Right ventricle myocardium inferior (tissue), 1 donor: ENCODE data around the gene RNF114. TPM values are rescaled to one million over a fixed set of nuclear protein-coding genes. Genes with fewer than 3 reads are reported as not detected.

Experiments used
- ATAC-seq: fragments of 200-7000 bp; cut with Tn5 transposase; one replicate; pipeline ENCODE4 v1.9.1; 2020; ENCODE audit warnings: mild to moderate bottlenecking, moderate library complexity
- DNase-seq: peaks from one replicate; pipeline ENCODE4 v3.0.0; 2021; ENCODE audit errors: missing footprints
- intact Hi-C: fragments of 100-400 bp; cut with DNase I; formaldehyde crosslinking; loops from one replicate; pipeline ENCODE4 v1.11.0; 2022
- total RNA-seq: library from RNA; stranded (reverse); fragmentation: NEBNext Ultra II Directional; extraction: Animal tissue kit (Norgen Biotek cat#: 25700); gene quantifications from one replicate; pipeline ENCODE4 v1.2.1, GENCODE V29; 2021
- donor health status: DM: no; HTN: yes; CAD: no; lungs with severe emphysema.

Gene RNF114
- total RNA-seq, 1 donor from 2014 or later: 47.6 TPM

DNA sequence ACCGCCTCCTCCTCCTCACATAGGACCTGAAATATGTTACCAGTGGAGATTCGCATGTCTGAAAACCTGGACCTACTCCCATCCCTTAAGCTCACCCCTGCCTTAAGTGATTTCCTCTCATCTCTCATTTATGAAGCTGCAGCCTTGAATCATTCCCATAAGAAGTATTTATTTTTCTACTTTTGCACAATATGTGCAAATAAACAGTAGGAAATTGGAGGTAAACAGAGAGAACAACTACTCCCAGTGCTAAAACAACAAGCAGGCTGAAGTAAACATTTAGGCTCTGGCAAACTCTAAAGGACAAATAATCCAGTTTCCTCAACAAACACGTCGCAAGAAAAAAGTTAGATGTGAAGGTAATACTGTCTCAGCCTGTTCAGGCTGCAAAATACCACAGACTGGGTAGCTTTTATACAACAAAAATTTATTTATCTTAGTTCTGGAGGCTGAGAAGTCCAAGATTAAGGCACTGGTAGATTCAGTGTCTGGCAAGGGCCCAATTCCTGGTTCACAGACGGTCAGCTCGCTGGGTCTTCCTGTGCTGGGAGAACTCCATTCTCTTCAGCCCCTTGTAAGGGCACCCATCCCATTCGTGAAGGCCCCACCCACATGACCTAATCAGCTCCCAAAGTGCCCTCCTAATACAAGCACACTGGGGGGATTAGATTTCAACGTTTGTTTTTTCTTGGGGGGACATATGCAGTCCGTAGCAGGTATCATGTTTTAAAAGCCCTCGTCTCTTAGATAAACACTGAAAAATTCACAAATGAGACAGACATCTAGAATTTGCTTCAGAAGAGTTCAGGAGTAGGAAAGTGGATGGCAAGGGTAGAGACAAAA lies 36.4 kb upstream of the RNF114 start:
- DNase-seq: no peak
- intact Hi-C loops: no loop called here
- no peak for ATAC-seq

DNA sequence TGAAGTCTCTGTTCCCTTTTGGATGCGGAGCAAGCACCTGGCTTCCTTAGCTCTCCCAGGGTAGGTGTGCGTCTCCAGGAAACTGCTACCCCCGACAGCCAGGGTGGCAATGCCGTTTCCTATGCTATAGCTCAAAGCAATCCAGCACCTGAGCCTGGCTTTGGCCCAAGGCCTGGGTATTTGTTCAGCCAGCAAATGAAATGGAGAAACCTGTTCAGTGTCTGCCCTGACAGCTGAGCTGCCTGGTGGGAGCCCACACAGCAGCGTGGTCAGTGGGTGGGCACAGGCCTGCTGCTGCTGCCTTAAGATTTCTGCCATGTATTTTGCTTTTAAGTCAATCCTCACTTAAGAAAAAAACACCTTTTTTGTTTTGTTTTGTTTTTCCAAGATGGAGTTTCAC lies 34.6 kb upstream of the RNF114 start:
- no peak for ATAC-seq
- DNase-seq: no peak
- intact Hi-C loops: no loop called here

DNA sequence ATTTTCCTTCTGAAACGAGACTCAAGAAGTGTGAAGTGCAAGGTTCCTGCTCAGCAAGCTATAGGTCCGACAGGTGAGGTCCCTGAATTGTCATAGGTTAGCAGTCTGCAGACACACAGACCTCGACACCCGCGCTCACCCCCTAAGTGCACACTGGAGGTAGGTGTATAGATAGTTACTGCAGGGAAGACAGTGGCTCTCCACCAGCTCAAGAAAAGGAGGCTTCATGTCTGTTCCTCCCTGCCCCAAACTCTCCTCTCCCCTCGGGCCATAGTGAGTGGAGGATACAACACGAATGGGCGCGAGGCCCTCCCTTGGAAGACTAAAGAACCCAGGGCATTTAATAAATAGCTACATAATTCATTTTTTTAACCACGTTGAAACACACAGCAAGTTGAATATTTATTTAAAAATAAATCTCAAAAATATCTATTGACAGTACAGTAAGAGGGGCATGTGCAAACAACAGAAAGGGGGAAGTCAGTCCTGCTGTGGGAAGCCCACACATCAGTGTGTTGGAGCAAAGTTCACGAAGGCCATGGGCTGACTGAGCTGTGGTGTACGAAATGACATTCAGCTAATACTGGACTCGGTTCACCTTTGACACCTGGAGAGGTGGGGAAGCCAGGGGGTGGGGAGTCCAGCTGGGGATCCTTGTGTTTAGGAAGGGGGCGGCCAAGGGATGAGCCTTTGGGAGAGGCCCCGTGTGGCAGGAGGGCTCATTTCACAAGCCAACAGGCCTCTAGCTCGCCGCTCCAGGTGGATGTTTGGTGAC lies 31.6 kb upstream of the RNF114 start:
- intact Hi-C loops: no loop called here
- ATAC-seq (no peak), DNase-seq (no peak)

DNA sequence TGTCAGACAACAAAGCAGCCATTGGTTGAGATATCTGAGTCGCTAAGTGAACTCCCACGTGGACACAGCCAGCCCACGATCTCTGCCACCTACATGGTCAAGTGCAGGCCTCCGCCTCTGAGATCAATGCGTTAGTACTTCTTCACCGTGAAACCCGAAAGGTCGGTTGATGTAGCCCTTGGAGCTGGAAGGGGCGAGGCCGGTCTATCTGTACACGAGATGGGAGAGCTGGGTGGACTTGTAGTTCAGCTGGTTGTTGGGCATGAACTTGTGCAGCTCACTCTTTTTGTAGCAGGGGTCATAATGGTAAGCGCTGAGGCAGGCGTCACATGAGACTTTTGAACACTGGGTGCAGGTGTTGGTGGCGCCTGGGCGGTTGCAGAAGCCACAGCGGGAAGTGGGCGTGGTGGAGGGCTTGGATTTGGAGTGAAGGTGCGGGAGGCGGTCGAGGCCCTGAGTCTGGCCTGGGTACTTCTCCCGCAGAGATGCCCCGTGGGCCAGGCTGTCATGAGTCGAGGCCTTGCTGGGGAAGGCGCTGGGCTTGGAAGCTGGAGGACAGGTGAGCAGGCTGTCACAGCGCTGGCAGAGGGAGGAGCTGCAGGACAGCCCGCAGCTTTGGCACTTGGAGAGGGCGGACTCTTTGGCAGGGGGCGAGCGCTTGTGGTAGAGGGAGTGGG lies 30.6 kb upstream of the RNF114 start:
- DNase-seq (no peak), ATAC-seq (no peak)
- intact Hi-C loops: no loop called here

DNA sequence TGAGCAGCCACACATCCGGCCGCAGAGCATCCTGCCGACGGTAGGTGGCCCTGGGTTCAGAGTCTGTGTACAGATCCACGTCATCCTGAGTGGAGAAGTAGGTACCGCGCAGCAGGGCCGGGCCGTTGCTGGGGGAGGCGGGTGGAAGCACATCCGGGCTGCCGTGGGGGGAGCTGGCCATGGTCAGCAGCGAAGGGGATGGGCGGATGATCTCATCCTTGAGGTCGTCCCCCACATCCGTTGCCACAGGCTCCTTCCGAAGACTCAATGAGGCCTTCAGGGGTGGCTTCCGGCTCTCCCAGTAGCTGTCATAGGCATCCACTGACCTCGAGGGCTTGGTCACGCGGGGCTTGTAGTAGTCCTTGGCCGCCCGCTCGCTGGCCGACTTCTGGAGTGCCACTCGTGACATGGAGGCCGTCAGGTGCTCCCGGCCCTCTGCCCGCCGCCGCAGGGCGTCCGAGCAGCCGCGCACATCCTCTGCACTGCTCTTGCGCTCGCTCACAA lies 30.0 kb upstream of the RNF114 start:
- DNase-seq: no peak
- intact Hi-C loops: no loop called here
- ATAC-seq: no peak

DNA sequence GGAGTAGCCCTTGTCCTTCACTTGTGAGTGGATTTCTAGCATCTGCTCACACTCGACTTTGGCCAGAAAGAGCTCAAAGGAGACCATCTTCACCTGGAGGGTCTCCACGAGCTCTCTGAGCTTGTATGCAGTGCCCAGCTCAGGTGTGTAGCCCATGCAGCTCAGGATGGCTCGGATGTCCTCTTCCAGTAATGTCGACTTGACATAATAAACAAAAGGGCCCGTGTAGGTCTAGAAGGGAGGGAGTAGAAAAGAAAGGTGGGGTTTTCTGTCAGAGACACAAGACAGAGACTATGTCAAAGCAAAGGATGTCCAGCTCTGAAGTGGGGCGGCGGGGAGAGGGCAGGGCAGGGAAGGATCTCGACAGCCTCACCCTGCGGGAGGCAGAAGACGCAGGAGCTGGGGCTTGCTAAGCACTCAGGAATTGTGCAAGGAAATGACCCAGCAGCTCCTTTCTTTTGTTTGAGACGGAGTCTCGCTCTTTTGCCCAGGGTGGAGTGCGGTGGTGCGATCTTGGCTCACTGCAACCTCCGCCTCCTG lies 29.5 kb upstream of the RNF114 start:
- ATAC-seq: no peak
- no peak for DNase-seq
- intact Hi-C loops: no loop called here

DNA sequence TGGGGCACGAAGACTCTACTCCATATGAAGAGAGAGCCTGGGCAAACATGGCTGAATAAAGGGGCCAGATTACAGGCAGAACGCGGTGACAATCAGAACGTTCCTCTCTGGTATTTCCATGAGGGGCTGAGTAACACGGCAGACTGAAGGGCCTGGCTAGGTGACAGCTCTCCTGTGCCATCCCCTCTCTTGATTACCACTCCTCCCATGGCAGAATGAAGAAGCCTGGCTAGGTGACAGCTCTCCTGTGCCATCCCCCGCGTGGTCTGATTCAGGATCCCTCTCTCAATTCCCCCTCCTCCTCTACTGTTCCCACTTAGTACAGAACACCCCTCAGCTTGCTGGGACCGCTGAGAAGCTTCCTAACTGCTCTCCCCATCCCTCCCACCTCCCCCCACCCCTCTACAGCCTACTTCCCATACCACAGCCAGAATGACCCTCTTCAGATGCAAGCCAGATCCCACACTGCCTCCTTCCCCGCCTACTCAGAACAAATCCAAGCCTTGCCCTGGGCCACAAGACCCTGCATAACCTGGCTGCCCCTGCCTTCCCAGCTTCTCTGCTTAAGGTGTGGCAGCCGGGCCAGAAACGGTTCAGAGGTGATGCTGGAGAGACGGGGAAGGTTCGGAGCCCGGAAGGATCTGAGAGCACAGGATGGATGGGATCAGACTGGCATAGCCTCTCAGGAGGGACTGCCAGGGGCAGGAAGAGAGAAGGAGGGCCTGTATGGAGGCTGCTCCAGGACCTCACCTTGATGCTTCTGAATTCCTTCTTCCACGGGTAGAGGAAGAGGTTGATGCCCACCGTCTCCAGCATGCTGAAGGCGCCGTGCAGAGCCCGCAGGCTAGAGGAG lies 28.6 kb upstream of the RNF114 start:
- DNase-seq (no peak), ATAC-seq (peak; percentile 43)
- intact Hi-C loops: no loop called here

DNA sequence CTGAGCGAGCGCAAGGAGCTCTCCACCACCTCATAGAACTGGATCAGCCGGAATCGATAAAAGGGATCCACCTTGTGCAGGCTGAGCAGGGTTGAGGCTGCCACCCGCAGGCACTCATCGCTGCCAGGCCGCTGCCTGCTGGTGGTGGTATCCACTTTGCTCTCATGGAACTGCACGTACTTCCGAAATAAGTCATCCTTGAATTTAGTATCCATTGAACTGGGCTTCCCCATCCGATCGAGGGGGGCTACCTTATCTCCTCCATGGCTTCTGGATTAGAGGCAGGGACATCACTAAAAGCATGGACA lies 28.0 kb upstream of the RNF114 start:
- DNase-seq (no peak), ATAC-seq (no peak)
- intact Hi-C loops: no loop called here

DNA sequence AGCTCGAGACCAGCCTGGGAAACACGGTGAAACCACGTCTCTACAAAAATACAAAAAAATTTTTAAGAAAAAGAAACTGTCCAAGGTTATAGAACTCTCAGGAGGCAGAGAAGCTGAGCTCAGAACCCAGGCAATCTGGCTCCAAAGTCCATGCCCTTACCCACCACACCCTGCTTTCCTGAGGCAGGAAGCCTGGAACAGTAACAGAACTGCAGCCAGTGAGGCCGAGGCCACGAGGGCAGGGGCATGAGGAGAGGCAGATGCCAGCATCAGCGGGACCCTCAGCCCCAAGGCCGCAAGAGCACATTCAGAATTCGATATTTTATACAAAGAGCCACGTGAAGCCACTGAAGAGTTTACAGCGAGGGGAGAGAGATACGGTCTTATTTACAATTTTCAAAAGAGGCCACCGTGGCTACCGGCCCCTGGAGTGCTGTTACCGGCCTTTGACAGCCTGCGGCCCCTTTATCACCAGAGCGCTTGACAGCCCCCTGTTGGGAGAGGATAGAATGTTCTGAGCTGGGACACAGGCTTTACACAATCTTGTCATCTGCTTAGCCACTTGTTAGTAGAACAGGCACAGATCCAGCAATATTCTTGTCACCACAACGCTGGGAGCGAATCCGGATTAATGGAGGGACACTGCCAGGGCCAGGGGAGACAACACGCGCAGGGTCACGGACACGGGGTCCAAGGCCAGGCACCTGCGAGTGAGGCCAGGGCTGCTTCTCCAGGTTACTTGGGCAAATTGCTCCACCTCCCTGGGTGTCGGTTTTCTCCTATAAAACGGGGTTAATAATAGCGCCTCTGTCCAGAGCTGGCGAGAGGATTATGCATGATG lies 26.5 kb upstream of the RNF114 start:
- ATAC-seq (peak; percentile 74), DNase-seq (no peak)
- intact Hi-C loops: loop anchor here (2.0 to 5.0 kb wide), 3 partner anchors 17 to 97 kb away; partner anchors contain the start of gene SLC9A8

DNA sequence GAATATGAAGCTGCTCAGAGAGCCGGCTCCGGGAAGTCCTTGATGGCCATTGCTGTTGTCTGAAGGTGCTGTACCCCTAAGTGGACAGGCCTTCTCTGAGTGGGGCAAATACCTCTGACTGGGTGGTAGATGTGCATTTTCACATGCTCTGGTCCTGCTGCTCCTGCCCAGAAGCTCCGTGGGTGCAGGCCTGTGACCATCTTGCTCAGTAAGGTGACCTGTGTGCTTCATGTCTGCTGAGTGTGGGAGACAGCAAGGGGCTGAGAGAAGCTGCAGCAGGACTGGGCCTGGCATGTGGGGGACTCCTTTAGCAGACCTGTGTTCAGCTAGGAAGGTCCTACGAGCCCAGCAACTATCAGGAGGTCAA lies 25.9 kb upstream of the RNF114 start:
- DNase-seq: no peak
- intact Hi-C loops: loop anchor here (2.0 to 5.0 kb wide), 3 partner anchors 18 to 98 kb away; partner anchors contain the start of gene SLC9A8
- ATAC-seq: peak; percentile 1

DNA sequence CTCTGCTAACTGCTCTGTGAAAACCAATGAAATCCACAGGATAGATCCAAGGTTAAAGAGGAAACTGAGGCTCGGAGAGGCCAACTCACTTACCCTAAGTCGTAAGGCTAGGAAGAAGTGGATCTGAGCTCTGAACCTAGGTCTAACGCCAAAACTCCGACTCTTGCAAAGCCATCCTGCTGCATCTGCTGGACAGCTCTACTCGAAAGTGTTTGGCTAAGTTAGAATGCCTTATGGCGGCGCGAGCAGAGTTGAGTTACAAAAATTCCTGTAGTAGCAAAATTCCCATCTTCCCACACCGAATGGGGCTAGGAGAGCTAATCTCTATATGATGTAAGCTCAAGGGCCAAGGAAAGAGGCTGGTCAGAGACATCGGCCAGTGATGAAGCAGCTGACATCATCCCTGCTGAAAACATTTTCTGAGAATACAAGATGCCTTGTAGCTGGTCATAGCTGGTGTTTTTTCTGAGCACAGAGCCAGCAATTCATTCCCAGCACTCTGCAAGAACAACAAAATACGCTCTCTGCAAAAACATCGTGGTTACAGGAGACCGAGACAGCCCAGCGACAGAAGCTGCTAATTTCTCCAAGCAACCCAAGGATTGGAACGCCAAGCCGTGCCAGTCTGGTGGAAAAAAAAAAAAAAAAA lies 22.7 kb upstream of the RNF114 start:
- ATAC-seq (no peak), DNase-seq (no peak)
- intact Hi-C loops: loop anchor here (5.0 kb wide), 1 partner anchor 101 kb away; the partner anchor contains the start of gene SLC9A8

DNA sequence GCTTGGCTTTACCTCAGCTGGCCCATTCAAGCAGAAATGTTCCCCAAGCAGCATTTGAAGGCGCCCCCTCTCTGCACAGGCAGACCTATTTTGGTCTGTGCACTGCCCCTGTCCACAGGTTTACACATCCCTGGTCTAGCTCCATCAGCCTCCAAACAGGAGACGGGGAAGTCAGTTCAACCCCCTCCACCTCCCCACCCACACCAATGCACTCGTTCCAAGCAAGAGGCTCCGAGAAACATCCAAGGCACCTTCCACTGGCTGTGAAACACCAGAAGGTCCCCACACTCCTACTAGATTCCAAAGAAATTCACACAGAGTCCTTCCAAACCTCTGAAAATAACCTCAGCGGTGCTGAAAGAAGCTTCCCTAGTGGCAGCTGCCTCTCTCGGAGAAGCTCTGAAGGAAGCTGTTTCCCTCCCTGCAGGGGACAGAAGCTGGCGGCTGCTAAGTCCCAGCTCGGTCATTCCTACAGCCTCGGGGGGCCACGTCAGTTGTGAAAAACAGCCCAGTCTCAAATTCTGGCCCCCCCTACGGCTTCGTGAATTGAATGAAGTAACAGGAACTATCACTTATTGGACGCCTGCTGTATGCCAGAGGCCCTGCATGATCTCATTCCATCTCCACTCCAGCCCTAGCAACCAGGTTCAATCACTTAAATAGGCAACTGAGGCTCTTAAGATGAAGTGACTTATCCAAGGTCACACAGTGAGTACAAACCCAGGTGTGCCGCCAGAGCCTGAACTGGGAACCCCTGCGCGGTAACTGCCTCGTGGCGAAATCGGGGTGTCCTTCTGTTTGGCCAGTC lies 21.7 kb upstream of the RNF114 start:
- peak; percentile 1 for ATAC-seq
- intact Hi-C loops: loop anchor here (5.0 kb wide), 2 partner anchors 102 to 302 kb away; partner anchors contain the start of gene SLC9A8
- no peak for DNase-seq

DNA sequence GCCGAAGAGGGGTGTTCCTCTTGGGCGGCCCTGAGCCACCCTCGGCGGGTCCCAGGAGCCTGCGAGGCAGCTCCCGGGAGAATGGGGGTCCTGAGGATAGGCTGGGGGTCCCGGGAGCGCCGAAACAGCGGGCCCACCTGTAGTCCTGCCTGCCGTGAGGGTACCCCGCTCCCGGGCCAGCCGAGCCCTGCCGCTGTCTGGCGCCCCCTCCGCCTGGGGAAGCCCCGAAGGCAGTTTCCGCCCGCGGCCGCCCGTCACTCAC lies 21.1 kb upstream of the RNF114 start:
- ATAC-seq (peak; percentile 11), DNase-seq (no peak)
- intact Hi-C loops: loop anchor here (5.0 kb wide), 1 partner anchor 303 kb away; no protein-coding TSS in a partner anchor

DNA sequence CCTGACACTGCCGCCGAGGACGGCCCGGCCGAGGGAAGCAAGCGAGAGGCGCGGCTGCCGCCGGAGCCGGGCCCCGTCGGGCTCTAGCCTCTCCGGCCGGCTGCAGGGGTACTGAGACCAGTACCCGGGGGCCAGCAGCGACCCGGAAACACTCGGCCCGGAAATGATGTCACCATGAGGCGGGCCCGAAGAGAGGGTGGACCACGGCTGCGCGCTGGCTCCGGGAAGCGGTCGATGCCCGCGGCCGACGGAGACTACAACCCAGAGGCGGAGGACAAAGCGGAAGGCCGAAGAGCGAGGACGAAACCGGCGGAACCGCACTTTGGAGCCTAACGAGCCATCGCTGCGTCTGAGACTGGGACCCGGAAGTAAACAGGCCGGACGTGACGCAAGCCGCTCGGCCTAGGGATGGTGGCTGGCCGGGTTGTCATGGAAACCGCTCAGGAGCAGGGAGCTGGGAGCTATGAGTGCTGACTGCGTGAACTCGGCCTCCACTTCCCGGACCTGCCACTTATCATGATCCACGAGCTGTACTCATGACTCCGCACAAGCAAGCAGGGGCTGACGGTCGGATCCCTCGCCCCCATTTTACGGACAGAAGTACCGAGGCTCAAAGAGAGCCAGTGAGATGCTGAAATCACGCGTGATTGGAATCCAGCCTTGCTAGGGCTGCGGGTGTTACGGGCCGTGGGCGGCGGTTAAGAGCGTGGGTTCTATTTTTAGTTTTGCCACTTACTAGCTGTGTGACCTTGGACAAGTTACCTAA lies 20.6 kb upstream of the RNF114 start, which contains the start of gene SPATA2:
Gene SPATA2, minus strand, starts transcription at position 150 of the 766 bp plus-strand sequence. CDS start 7,039 bp downstream, outside the sequence.
- peak; percentile 94 for ATAC-seq
- intact Hi-C loops: loop anchor here (5.0 kb wide), 1 partner anchor 303 kb away; no protein-coding TSS in a partner anchor
- peak; percentile 99 for DNase-seq
